GM21360 (cell line): Measurements from ENCODE around the gene IARS1.

Experiments used
- ATAC-seq: cut with Tn5 transposase; IDR thresholded peaks from one replicate; pipeline ENCODE4 v1.9.1; 2021; ENCODE audit warnings: mild to moderate bottlenecking, moderate library complexity; ENCODE audit not compliant: unreplicated experiment

Gene IARS1

GRCh38 chr9:92293452-92294296 is at the start of gene IARS1:
Gene IARS1, minus strand, starts transcription at chr9:92293697. Its CDS starts 4,278 bp downstream, at chr9:92289419.
- peak; percentile 93 for ATAC-seq

GRCh38 chr9:92342825-92343488 is 49.5 kb upstream of the IARS1 start:
- no peak for ATAC-seq

GRCh38 chr9:92341578-92341977 is 48.1 kb upstream of the IARS1 start:
- no peak for ATAC-seq

- no peak for ATAC-seq
Measured at GRCh38 chr9:92333282-92333634, 39.8 kb upstream of the IARS1 start.

GRCh38 chr9:92332577-92333281 is 39.2 kb upstream of the IARS1 start:
- ATAC-seq = no peak

- ATAC-seq = no peak
Measured at GRCh38 chr9:92328225-92328624, 34.7 kb upstream of the IARS1 start.

GRCh38 chr9:92327283-92327850 is 33.9 kb upstream of the IARS1 start:
- ATAC-seq = no peak

GRCh38 chr9:92325991-92326500 is 32.5 kb upstream of the IARS1 start:
- no peak for ATAC-seq

- peak; percentile 85 for ATAC-seq
Measured at GRCh38 chr9:92325269-92325990, 31.9 kb upstream of the IARS1 start, which contains the start of the genes CENPP and NOL8. Gene CENPP, plus strand, starts transcription at chr9:92325953. Gene NOL8, minus strand, starts transcription at chr9:92325350. Its CDS starts 1,189 bp downstream, at chr9:92324161.

- ATAC-seq = peak; percentile 8
Measured at GRCh38 chr9:92324889-92325268, 31.4 kb upstream of the IARS1 start.

GRCh38 chr9:92324431-92324830 is 30.9 kb upstream of the IARS1 start:
- no peak for ATAC-seq

- no peak for ATAC-seq
Measured at GRCh38 chr9:92315456-92315855, 22.0 kb upstream of the IARS1 start.

- no peak for ATAC-seq
Measured at GRCh38 chr9:92313624-92314012, 20.1 kb upstream of the IARS1 start.

- ATAC-seq = no peak
Measured at GRCh38 chr9:92312887-92313623, 19.6 kb upstream of the IARS1 start.

- no peak for ATAC-seq
Measured at GRCh38 chr9:92310562-92310961, 17.1 kb upstream of the IARS1 start.

GRCh38 chr9:92308893-92309292 is 15.4 kb upstream of the IARS1 start:
- no peak for ATAC-seq

GRCh38 chr9:92300936-92301335 is 7.4 kb upstream of the IARS1 start:
- ATAC-seq = no peak

GRCh38 chr9:92299116-92299515 is 5.6 kb upstream of the IARS1 start:
- ATAC-seq = no peak

GRCh38 chr9:92298036-92298435 is 4.5 kb upstream of the IARS1 start:
- no peak for ATAC-seq

GRCh38 chr9:92297611-92298010 is 4.1 kb upstream of the IARS1 start:
- ATAC-seq = no peak
